Liver (tissue), 3 donors: ENCODE results near the gene SP4.
"Not testable (repeated sequence)": the region's sequence is repeated elsewhere in the genome, so short reads cannot be mapped to it uniquely, and the experiment has no call there.

Source experiments
- ATF3 ChIP-seq: IDR thresholded peaks from 2 replicates; pipeline ENCODE4 v1.6.1; 2016; ENCODE audit warnings: antibody characterized with exemption
- CTCF ChIP-seq: fragments of 150-350 bp; IDR thresholded peaks from 2 replicates; pipeline ENCODE4 v1.5.1; 2017; ENCODE audit warnings: improper control_type of control experiment, low read depth, low read length; ENCODE audit not compliant: missing input control
- EGR1 ChIP-seq, 2 donors: IDR thresholded peaks; 2 replicates each; pipeline ENCODE4 v1.6.1; 2016 to 2018; ENCODE audit warnings: antibody characterized with exemption in 2 of 2, low read depth in 2 of 2
- JUND ChIP-seq, 2 donors: IDR thresholded peaks; 2 replicates each; pipeline ENCODE4 v1.6.1; 2016; ENCODE audit warnings: antibody characterized with exemption in 2 of 2
- MAX ChIP-seq: IDR thresholded peaks from 2 replicates; pipeline ENCODE4 v1.6.1; 2016; ENCODE audit warnings: antibody characterized with exemption
- RAD21 ChIP-seq, 2 donors: IDR thresholded peaks; 2 replicates each; pipeline ENCODE4 v1.6.1; 2016; ENCODE audit warnings: antibody characterized with exemption in 2 of 2, mild to moderate bottlenecking in 2 of 2
- RXRA ChIP-seq, 2 donors: IDR thresholded peaks; 2 replicates each; pipeline ENCODE4 v1.6.1; 2017 to 2018; ENCODE audit warnings: antibody characterized with exemption in 2 of 2, mild to moderate bottlenecking in 1 of 2
- SP1 ChIP-seq: IDR thresholded peaks from 2 replicates; pipeline ENCODE4 v1.6.1; 2018; ENCODE audit warnings: antibody characterized with exemption, mild to moderate bottlenecking
- TAF1 ChIP-seq: conservative IDR thresholded peaks from 2 replicates; pipeline ENCODE4 v1.6.1; 2016; ENCODE audit warnings: antibody characterized with exemption, mild to moderate bottlenecking
- YY1 ChIP-seq: IDR thresholded peaks from 2 replicates; pipeline ENCODE4 v1.6.1; 2016; ENCODE audit warnings: antibody characterized with exemption, mild to moderate bottlenecking
- TF ChIP-seq, protein P1 (sequence below): IDR thresholded peaks from 2 replicates; pipeline ENCODE4 v1.6.1; 2016; ENCODE audit warnings: antibody characterized with exemption, mild to moderate bottlenecking
- TF ChIP-seq, protein P2 (sequence below): IDR thresholded peaks from 2 replicates; pipeline ENCODE4 v1.6.1; 2016; ENCODE audit warnings: antibody characterized with exemption
- donor health status: healthy.
- donor health status: healthy.

DNA sequence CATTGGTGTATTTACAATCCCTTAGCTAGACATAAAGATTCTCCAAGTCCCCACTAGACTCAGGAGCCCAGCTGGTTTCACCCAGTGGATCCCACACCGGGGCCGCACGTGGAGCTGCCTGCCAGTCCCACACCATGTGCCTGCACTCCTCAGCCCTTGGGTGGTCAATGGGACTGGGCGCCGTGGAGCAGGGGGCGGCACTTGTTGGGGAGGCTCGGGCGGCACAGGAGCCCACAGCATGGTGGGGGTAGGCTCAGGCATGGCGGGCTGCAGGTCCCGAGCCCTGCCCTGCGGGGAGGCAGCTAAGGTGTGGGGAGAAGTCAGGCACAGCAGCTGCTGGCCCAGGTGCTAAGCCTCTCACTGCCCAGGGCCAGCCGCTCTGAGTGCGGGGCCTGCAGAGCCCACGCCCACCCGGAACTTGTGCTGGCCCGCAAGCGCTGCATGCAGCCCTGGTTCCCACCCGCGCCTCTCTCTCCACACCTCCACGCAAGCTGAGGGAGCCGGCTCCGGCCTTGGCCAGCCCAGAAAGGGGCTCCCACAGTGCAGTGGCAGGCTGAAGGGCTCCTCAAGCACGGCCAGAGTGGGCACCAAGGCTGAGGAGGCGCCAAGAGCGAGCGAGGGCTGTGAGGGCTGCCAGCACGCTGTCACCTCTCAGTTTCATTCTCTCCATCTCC lies 108.7 kb downstream of the SP4 start:
- TF ChIP-seq CTCF; JUND (IDR thresholded peaks at IDR 0.05); YY1; TAF1; SP1; ATF3; MAX; RXRA (IDR thresholded peaks at IDR 0.05); RAD21 (IDR thresholded peaks at IDR 0.05); EGR1 (IDR thresholded peaks at IDR 0.05; ENCODE audit: low read depth in 2 of 2): not testable (repeated sequence)
- TF ChIP-seq, protein P1, sequence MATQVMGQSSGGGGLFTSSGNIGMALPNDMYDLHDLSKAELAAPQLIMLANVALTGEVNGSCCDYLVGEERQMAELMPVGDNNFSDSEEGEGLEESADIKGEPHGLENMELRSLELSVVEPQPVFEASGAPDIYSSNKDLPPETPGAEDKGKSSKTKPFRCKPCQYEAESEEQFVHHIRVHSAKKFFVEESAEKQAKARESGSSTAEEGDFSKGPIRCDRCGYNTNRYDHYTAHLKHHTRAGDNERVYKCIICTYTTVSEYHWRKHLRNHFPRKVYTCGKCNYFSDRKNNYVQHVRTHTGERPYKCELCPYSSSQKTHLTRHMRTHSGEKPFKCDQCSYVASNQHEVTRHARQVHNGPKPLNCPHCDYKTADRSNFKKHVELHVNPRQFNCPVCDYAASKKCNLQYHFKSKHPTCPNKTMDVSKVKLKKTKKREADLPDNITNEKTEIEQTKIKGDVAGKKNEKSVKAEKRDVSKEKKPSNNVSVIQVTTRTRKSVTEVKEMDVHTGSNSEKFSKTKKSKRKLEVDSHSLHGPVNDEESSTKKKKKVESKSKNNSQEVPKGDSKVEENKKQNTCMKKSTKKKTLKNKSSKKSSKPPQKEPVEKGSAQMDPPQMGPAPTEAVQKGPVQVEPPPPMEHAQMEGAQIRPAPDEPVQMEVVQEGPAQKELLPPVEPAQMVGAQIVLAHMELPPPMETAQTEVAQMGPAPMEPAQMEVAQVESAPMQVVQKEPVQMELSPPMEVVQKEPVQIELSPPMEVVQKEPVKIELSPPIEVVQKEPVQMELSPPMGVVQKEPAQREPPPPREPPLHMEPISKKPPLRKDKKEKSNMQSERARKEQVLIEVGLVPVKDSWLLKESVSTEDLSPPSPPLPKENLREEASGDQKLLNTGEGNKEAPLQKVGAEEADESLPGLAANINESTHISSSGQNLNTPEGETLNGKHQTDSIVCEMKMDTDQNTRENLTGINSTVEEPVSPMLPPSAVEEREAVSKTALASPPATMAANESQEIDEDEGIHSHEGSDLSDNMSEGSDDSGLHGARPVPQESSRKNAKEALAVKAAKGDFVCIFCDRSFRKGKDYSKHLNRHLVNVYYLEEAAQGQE = not testable (repeated sequence)
- TF ChIP-seq, protein P2, sequence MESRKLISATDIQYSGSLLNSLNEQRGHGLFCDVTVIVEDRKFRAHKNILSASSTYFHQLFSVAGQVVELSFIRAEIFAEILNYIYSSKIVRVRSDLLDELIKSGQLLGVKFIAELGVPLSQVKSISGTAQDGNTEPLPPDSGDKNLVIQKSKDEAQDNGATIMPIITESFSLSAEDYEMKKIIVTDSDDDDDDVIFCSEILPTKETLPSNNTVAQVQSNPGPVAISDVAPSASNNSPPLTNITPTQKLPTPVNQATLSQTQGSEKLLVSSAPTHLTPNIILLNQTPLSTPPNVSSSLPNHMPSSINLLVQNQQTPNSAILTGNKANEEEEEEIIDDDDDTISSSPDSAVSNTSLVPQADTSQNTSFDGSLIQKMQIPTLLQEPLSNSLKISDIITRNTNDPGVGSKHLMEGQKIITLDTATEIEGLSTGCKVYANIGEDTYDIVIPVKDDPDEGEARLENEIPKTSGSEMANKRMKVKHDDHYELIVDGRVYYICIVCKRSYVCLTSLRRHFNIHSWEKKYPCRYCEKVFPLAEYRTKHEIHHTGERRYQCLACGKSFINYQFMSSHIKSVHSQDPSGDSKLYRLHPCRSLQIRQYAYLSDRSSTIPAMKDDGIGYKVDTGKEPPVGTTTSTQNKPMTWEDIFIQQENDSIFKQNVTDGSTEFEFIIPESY = not testable (repeated sequence)
